Activated CD4-positive, alpha-beta T cell treated with anti-CD3 and anti-CD28 coated beads, Interleukin-2, Interleukin-4, amounts not matched to agents 100 ng/mL and 50 ng/mL, durations not matched to agents 16 hours and 8 hours (primary cell): Measurements from ENCODE around the gene EHD4.

Experiments
- DNase-seq: peaks from one replicate; pipeline ENCODE4 v3.0.0-alpha.2; 2020; ENCODE audit warnings: low spot score

EHD4 gene

GRCh38 chr15:41895491-41895890 lies 76.9 kb downstream of the EHD4 start:
- DNase-seq, result no peak

GRCh38 chr15:41894791-41895463 lies 77.4 kb downstream of the EHD4 start:
- DNase-seq, result peak; percentile 79

- no peak for DNase-seq
These were observed 78.0 kb downstream of the EHD4 start for GRCh38 chr15:41894251-41894790.

- DNase-seq, result no peak
These were observed 78.7 kb downstream of the EHD4 start, which contains the start of gene SPTBN5 for GRCh38 chr15:41893422-41894250. Gene SPTBN5, minus strand, starts transcription at chr15:41894053. Its CDS starts 556 bp downstream, at chr15:41893497.

- no peak for DNase-seq
These were observed 79.5 kb downstream of the EHD4 start for GRCh38 chr15:41892621-41893421.

- no peak for DNase-seq
These were observed 80.4 kb downstream of the EHD4 start for GRCh38 chr15:41891946-41892345.

- DNase-seq, result no peak
These were observed 81.1 kb downstream of the EHD4 start for GRCh38 chr15:41891226-41891625.

GRCh38 chr15:41890050-41890690 lies 82.2 kb downstream of the EHD4 start:
- no peak for DNase-seq

GRCh38 chr15:41888662-41889253 lies 83.6 kb downstream of the EHD4 start:
- peak; percentile 14 for DNase-seq

GRCh38 chr15:41887893-41888292 lies 84.5 kb downstream of the EHD4 start:
- DNase-seq, result no peak

GRCh38 chr15:41887161-41887560 lies 85.2 kb downstream of the EHD4 start:
- no peak for DNase-seq

GRCh38 chr15:41886741-41887140 lies 85.6 kb downstream of the EHD4 start:
- no peak for DNase-seq

- DNase-seq, result no peak
These were observed 86.5 kb downstream of the EHD4 start for GRCh38 chr15:41885841-41886240.

- no peak for DNase-seq
These were observed 87.0 kb downstream of the EHD4 start for GRCh38 chr15:41885321-41885720.

GRCh38 chr15:41884458-41884857 lies 87.9 kb downstream of the EHD4 start:
- no peak for DNase-seq

- DNase-seq, result no peak
These were observed 88.9 kb downstream of the EHD4 start for GRCh38 chr15:41883484-41883825.

- no peak for DNase-seq
These were observed 89.5 kb downstream of the EHD4 start for GRCh38 chr15:41882689-41883483.

- DNase-seq, result no peak
These were observed 90.3 kb downstream of the EHD4 start for GRCh38 chr15:41881920-41882688.

- no peak for DNase-seq
These were observed 90.8 kb downstream of the EHD4 start for GRCh38 chr15:41881550-41881919.

GRCh38 chr15:41881086-41881485 lies 91.3 kb downstream of the EHD4 start:
- no peak for DNase-seq
